Measurements from ENCODE around the gene TRIM45. TPM values are rescaled to one million over a fixed set of nuclear protein-coding genes. Genes with fewer than 3 reads are reported as not detected.

Gene TRIM45
- polyA plus RNA-seq, 1 of the 3 experiments (the other 2 are of a cell fraction), result 7.4 TPM

DNA sequence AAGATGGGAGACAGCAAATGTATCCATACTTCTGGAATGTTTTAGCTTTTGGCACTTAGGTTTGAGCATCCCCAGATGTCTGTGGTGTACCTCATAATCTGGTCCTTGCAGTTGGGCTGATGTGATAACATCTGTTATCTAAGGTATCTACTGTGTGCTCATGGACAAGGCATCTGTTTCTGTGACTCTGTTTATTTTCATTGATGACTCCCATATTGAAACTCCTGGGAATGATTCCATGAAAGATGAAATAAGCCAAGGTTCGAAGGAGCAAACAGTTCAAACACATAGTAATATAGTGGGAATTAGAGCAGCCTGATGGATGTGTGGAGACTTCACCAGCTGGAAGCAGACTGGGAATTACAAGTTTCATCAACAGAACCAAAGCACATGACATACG is 20.7 kb upstream of the TRIM45 start (continued):
- TF ChIP-seq, protein P1, sequence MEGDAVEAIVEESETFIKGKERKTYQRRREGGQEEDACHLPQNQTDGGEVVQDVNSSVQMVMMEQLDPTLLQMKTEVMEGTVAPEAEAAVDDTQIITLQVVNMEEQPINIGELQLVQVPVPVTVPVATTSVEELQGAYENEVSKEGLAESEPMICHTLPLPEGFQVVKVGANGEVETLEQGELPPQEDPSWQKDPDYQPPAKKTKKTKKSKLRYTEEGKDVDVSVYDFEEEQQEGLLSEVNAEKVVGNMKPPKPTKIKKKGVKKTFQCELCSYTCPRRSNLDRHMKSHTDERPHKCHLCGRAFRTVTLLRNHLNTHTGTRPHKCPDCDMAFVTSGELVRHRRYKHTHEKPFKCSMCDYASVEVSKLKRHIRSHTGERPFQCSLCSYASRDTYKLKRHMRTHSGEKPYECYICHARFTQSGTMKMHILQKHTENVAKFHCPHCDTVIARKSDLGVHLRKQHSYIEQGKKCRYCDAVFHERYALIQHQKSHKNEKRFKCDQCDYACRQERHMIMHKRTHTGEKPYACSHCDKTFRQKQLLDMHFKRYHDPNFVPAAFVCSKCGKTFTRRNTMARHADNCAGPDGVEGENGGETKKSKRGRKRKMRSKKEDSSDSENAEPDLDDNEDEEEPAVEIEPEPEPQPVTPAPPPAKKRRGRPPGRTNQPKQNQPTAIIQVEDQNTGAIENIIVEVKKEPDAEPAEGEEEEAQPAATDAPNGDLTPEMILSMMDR (IDR thresholded peaks at IDR 0.05), result no peak
- TF ChIP-seq, protein P2, sequence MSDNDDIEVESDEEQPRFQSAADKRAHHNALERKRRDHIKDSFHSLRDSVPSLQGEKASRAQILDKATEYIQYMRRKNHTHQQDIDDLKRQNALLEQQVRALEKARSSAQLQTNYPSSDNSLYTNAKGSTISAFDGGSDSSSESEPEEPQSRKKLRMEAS (IDR thresholded peaks at IDR 0.05; ENCODE audit: low read depth), result no peak
- TF ChIP-seq, protein P3, sequence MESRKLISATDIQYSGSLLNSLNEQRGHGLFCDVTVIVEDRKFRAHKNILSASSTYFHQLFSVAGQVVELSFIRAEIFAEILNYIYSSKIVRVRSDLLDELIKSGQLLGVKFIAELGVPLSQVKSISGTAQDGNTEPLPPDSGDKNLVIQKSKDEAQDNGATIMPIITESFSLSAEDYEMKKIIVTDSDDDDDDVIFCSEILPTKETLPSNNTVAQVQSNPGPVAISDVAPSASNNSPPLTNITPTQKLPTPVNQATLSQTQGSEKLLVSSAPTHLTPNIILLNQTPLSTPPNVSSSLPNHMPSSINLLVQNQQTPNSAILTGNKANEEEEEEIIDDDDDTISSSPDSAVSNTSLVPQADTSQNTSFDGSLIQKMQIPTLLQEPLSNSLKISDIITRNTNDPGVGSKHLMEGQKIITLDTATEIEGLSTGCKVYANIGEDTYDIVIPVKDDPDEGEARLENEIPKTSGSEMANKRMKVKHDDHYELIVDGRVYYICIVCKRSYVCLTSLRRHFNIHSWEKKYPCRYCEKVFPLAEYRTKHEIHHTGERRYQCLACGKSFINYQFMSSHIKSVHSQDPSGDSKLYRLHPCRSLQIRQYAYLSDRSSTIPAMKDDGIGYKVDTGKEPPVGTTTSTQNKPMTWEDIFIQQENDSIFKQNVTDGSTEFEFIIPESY (IDR thresholded peaks at IDR 0.05; ENCODE audit: borderline replicate concordance, low read depth), result 0 out of 2 replicates have a peak, but pooled peaks have one; percentile 49
- peak; percentile 90; the same call in 1 of the 2 replicates for TF ChIP-seq RCOR1 (IDR thresholded peaks at IDR 0.05; ENCODE audit: low read length)
- TF ChIP-seq GATA2 (CRISPR knock-in tag; IDR thresholded peaks at IDR 0.05), result peak; percentile 71
- no peak for TF ChIP-seq MXI1 (IDR thresholded peaks at IDR 0.05; ENCODE audit: low read depth, low read length)

DNA sequence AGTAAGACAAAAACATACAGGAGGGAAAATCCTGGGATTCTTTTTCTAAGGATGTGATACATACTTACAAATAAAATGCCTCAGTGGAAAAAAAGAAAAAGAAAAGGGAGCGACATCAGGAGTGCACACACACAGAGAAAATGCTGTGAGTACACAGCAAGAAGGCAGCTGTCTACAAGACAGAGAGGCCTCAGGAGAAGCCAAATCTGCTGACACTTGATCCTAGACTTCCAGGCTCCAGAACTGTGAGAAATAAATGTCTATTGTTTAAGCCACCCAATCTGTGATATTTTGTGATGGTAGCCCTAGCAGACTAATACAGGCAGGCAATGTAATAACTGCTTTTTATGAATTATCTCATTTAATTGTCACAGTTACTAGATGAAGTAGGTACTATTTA is 17.0 kb upstream of the TRIM45 start:
- Histone ChIP-seq H3K27ac (ENCODE audit: low read depth in 2 of 2, low read length in 1 of 2) (no peak overlapping the region), H3K4me1 (ENCODE audit: control insufficient read depth in 1 of 2, insufficient read depth in 2 of 2, low read depth in 1 of 2, low read length in 1 of 2) (peaks cover 2 to 12% of the 10 kb centered on the region in 2 experiments; a peak in 2 of 4 replicates), H3K4me3 (ENCODE audit: low read depth in 2 of 2, low read length in 1 of 2) (no peak overlapping the region), H3K9me2 (no peaks in the 10 kb centered on the region), H3K27me3 (ENCODE audit: insufficient read depth) (no peaks in the 10 kb centered on the region), H3K9ac (no peak overlapping the region), H2AFZ (ENCODE audit: low read depth) (0 out of 2 replicates have a peak overlapping the region, but pooled peaks have one; percentile 6), H4K20me1 (ENCODE audit: insufficient read depth) (no peaks in the 10 kb centered on the region), H3K4me2 (no peak overlapping the region), H3K9me3 (no peaks in the 10 kb centered on the region), H3K79me2 (ENCODE audit: insufficient read depth) (no peaks in the 10 kb centered on the region), H3K36me3 (replicated peaks in 1 of 2; ENCODE audit: control insufficient read depth in 1 of 2, insufficient read depth in 2 of 2, low read length in 1 of 2) (no peaks in the 10 kb centered on the region), H3F3A (replicated peaks; ENCODE audit: insufficient read depth) (peaks cover 7% of the 10 kb centered on the region)
- DNase-seq, result no peak
- TF ChIP-seq SIN3A (IDR thresholded peaks at IDR 0.05; ENCODE audit: borderline replicate concordance, low read depth, low read length), result no peak
- TF ChIP-seq FOXJ3 (CRISPR knock-in tag; IDR thresholded peaks at IDR 0.05), result no peak
- TF ChIP-seq TCF12 (IDR thresholded peaks at IDR 0.05), result no peak
- TF ChIP-seq, protein P4, sequence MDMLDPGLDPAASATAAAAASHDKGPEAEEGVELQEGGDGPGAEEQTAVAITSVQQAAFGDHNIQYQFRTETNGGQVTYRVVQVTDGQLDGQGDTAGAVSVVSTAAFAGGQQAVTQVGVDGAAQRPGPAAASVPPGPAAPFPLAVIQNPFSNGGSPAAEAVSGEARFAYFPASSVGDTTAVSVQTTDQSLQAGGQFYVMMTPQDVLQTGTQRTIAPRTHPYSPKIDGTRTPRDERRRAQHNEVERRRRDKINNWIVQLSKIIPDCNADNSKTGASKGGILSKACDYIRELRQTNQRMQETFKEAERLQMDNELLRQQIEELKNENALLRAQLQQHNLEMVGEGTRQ (IDR thresholded peaks at IDR 0.05; ENCODE audit: borderline replicate concordance, low read depth, low read length), result no peak
- no peak for TF ChIP-seq GATA2 (CRISPR knock-in tag; IDR thresholded peaks at IDR 0.05)
- TF ChIP-seq POLR2AphosphoS5 (IDR thresholded peaks at IDR 0.05; ENCODE audit: low read depth, low read length), result no peak
- no peak for TF ChIP-seq JUND (IDR thresholded peaks at IDR 0.05)
- TF ChIP-seq, protein P2 (IDR thresholded peaks at IDR 0.05; ENCODE audit: low read depth), result no peak
- TF ChIP-seq CHD2 (IDR thresholded peaks at IDR 0.05; ENCODE audit: low read length, partially characterized antibody), result no peak
- TF ChIP-seq RCOR1 (IDR thresholded peaks at IDR 0.05; ENCODE audit: low read length), result no peak
- TF ChIP-seq, protein P1 (IDR thresholded peaks at IDR 0.05), result no peak
- TF ChIP-seq NRF1 (IDR thresholded peaks at IDR 0.05; ENCODE audit: low read depth, low read length), result no peak
- TF ChIP-seq MXI1 (IDR thresholded peaks at IDR 0.05; ENCODE audit: low read depth, low read length), result no peak
- ChIA-PET POLR2A (no interaction called here), CTCF (interaction anchor here (1.0 to 2.5 kb wide), 2 partner anchors 10 to 224 kb away, joined by 3 to 14 read pairs; no protein-coding TSS in a partner anchor)
- WGBS (ENCODE audit: low lambda C conversion rate), result 93% methylated on average over 1 of the region's 1 CpG

Measured in SK-N-SH (cell line).